Measurements from ENCODE around the gene GALNT15.

GALNT15 gene

DNA sequence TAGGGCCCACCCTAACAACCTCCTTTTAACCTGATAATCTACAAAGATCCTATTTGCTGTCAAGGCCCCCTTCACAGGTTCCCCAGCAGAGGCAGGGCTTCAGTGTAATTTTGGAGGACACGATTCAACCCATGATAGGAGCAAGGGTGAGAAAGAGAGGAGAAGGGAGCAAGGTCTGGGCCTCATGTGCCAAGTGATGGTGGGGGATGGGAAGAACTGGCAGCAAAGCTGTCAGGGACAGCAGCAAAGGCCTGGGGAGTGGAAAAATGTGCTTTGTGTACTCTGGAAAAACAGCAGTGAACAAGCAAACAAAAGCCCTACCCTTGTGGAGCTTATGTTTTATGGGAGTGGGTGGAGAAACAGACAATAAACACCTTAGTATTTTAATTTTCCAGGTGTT is 2.7 kb upstream of the GALNT15 start:
- no peak overlapping the region for H3K4me3 ChIP-seq (ENCODE audit: low read depth, low read length)
- H3K9me3 ChIP-seq = no peaks in the 10 kb centered on the region
- no peaks in the 10 kb centered on the region for H3K36me3 ChIP-seq
- DNase-seq = no peak
- no peaks in the 10 kb centered on the region for H3K27me3 ChIP-seq
- no peaks in the 10 kb centered on the region for H3K4me1 ChIP-seq
- TF ChIP-seq, protein P1, sequence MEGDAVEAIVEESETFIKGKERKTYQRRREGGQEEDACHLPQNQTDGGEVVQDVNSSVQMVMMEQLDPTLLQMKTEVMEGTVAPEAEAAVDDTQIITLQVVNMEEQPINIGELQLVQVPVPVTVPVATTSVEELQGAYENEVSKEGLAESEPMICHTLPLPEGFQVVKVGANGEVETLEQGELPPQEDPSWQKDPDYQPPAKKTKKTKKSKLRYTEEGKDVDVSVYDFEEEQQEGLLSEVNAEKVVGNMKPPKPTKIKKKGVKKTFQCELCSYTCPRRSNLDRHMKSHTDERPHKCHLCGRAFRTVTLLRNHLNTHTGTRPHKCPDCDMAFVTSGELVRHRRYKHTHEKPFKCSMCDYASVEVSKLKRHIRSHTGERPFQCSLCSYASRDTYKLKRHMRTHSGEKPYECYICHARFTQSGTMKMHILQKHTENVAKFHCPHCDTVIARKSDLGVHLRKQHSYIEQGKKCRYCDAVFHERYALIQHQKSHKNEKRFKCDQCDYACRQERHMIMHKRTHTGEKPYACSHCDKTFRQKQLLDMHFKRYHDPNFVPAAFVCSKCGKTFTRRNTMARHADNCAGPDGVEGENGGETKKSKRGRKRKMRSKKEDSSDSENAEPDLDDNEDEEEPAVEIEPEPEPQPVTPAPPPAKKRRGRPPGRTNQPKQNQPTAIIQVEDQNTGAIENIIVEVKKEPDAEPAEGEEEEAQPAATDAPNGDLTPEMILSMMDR (IDR thresholded peaks at IDR 0.05; ENCODE audit: low read depth, low read length) = no peak

DNA sequence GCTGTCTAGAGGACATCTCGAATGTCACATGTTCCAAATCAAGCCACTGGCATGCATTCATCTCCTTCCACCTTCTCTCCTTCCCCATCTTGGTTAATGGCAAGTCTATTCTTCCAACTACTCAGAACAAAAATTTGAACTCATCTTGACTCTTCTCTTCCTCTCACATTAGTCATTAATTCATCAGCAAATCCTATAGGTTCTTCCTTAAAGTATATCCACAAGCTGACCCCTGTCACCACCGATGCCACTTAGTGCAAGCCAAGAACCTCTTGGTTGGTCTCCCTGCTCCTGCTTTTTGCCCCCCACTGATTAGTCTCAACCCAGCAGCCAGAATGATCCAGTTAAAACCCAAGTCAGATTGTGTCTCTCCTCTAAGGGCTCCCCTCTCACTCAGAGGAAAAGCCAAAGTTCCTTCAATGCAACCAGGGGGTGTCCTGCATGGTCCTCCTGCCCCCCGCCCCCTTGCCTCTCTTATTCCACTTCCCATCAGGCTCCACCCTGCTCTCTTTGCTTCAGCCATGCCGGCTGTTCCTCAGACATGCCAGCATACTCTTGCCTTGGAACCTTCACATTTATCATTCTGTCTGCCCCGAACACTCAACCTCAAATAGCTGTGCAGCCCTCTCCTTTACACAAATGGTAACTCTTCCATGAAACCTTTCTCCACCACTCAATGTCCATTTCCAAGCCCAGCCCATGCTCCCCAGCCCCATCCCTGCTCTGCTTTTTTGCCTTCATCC is 1.0 kb upstream of the GALNT15 start:
- Histone ChIP-seq H3K4me1 (no peaks in the 10 kb centered on the region), H3K4me3 (ENCODE audit: low read depth, low read length) (no peak overlapping the region), H3K27me3 (no peaks in the 10 kb centered on the region), H3K9me3 (no peaks in the 10 kb centered on the region), H3K36me3 (no peaks in the 10 kb centered on the region)
- DNase-seq = no peak
- TF ChIP-seq, protein P1 (IDR thresholded peaks at IDR 0.05; ENCODE audit: low read depth, low read length) = no peak

DNA sequence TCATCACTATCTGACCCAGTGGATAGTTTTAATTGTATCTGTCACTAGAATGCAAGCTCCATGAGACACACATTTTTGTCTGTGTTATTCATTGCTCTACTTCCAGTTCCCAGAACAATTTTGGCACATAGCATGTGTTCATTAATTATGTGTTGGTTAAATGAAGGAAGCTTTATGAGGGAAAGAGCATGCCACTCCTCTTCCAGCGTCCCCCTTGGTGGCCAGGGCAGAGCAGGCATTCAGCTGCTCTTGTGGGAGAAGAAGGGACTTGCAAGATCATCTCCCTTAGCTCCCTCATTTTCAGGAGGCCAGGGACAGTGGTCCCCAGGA is 489 bp upstream of the GALNT15 start:
- Histone ChIP-seq H3K9me3 (no peaks in the 10 kb centered on the region), H3K27me3 (no peaks in the 10 kb centered on the region), H3K4me3 (ENCODE audit: low read depth, low read length) (no peak overlapping the region), H3K4me1 (no peaks in the 10 kb centered on the region), H3K36me3 (no peaks in the 10 kb centered on the region)
- no peak for DNase-seq
- TF ChIP-seq, protein P1 (IDR thresholded peaks at IDR 0.05; ENCODE audit: low read depth, low read length) = no peak

DNA sequence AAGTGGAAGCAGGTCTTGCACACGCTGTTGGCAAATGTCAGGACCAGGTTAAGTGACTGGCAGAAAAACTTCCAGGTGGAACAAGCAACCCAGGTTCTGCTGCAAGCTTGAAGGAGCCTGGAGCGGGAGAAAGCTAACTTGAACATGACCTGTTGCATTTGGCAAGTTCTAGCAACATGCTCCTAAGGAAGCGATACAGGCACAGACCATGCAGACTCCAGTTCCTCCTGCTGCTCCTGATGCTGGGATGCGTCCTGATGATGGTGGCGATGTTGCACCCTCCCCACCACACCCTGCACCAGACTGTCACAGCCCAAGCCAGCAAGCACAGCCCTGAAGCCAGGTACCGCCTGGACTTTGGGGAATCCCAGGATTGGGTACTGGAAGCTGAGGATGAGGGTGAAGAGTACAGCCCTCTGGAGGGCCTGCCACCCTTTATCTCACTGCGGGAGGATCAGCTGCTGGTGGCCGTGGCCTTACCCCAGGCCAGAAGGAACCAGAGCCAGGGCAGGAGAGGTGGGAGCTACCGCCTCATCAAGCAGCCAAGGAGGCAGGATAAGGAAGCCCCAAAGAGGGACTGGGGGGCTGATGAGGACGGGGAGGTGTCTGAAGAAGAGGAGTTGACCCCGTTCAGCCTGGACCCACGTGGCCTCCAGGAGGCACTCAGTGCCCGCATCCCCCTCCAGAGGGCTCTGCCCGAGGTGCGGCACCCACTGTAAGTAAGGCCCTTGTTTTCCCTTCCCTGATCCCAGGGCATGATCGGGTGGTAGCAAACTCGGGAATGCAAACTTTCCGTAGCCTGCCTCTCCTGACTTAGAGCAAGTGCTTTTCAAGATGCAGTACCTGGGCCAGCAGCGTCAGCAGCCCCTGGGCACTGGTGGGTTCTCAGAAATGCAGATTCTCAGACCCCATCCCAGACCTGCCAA is 759 bp downstream of the GALNT15 start:
- TF ChIP-seq, protein P1 (IDR thresholded peaks at IDR 0.05; ENCODE audit: low read depth, low read length) = no peak
- Histone ChIP-seq H3K4me3 (ENCODE audit: low read depth, low read length) (no peak overlapping the region), H3K9me3 (no peaks in the 10 kb centered on the region), H3K4me1 (no peaks in the 10 kb centered on the region), H3K36me3 (no peaks in the 10 kb centered on the region), H3K27me3 (no peaks in the 10 kb centered on the region)
- no peak for DNase-seq

DNA sequence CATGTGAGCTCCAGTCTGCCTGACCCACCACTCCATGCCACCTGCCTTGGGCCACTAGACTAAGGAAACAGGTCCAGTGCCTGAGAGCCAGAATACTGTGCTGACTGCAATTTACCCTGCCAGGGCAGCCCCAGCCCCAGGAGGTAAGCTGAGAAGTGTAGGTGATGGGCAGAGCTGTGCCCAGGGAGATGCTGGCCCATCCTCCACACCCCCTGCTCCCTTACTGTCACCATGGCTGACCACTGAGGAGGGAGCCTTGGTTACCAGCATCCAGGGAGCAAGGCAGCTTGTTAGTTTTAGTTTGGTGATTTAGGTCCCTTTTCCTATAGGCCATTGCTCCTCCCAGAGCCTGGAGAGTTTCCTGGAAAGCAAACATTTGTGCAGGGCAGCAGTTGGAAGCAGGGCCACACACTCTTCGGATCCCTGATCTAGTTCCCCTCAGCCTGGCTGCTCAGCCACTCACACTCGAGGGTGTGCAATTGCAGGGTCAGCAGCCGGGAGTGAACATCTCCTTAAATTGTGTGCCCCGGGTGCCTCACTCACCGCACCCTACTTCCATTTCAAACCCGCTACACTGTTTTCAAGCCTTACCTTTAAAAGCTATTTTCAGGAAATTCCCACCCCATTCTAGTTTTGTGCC is 2.0 kb downstream of the GALNT15 start:
- DNase-seq = no peak
- Histone ChIP-seq H3K9me3 (no peaks in the 10 kb centered on the region), H3K36me3 (no peaks in the 10 kb centered on the region), H3K4me3 (ENCODE audit: low read depth, low read length) (no peak overlapping the region), H3K4me1 (no peaks in the 10 kb centered on the region), H3K27me3 (no peaks in the 10 kb centered on the region)
- TF ChIP-seq, protein P1 (IDR thresholded peaks at IDR 0.05; ENCODE audit: low read depth, low read length) = no peak

Data from BE2C (cell line).